K562 (cell line): ENCODE data around the gene NR2C2AP. TPM values are rescaled to one million over a fixed set of nuclear protein-coding genes. Genes with fewer than 3 reads are reported as not detected.

ENCODE experiments used
- CBX8 ChIP-seq: fragments of 200-600 bp; sonication (generic); IDR thresholded peaks from 2 replicates; pipeline ENCODE4 v1.6.1; 2012; ENCODE audit warnings: borderline replicate concordance, mixed run types, low read depth, mild to moderate bottlenecking, moderate library complexity, mixed read lengths, low read length, control low read depth, inconsistent platforms; ENCODE audit not compliant: poor library complexity, severe bottlenecking; ENCODE audit errors: extremely low read depth
- FOXM1 ChIP-seq, 2 experiments: fragments of 450-650 bp in 1 of 2; sonication (generic) in 1 of 2; formaldehyde crosslinking in 1 of 2; IDR thresholded peaks; 2 replicates each; pipeline versions ENCODE4 v1.6.1 to v1.9.0; 2017 to 2022; ENCODE audit warnings: low read depth in 2 of 2, mild to moderate bottlenecking in 2 of 2, missing genetic modification reagents in 1 of 2, moderate library complexity in 1 of 2
- PHF20 ChIP-seq: fragments of 450-650 bp; IDR thresholded peaks from 2 replicates; pipeline ENCODE4 v1.6.1; 2018; ENCODE audit not compliant: partially characterized antibody
- PHTF2 ChIP-seq: fragments of 250-450 bp; sonication (Bioruptor Pico); IDR thresholded peaks from 2 replicates; pipeline ENCODE4 v1.5.0; 2021; ENCODE audit warnings: mild to moderate bottlenecking
- ZNF174 ChIP-seq: fragments of 250-450 bp; sonication (Bioruptor Pico); IDR thresholded peaks from 2 replicates; pipeline ENCODE4 v1.4.0; 2020; ENCODE audit warnings: mild to moderate bottlenecking
- ZNF583 ChIP-seq: fragments of 250-450 bp; sonication (Bioruptor Pico); IDR thresholded peaks from 2 replicates; pipeline ENCODE4 v1.4.0; 2020
- polyA plus RNA-seq, 8 experiments: library from polyadenylated mRNA; depleted of rRNA in 4 of 8; stranded (reverse) in 5 of 8; unstranded in 3 of 8; fragments of >200 nt; fragmentation: Nextera tagmentation in 2 of 8; fragmentation: Illumina TruSeq in 1 of 8; extraction: Ambion mirVana in 2 of 8; extraction: Trizol in 1 of 8; gene quantifications; 2 replicates each; pipeline versions ENCODE4 v1.2.1 to v1.2.3, GENCODE V29; 2011 to 2014; ENCODE audit warnings: inconsistent platforms in 1 of 8, missing spikeins in 1 of 8
- total RNA-seq, 7 experiments: library from RNA; depleted of rRNA in 6 of 7; stranded (reverse); fragments of >200 nt in 6 of 7; fragmentation: Illumina TruSeq in 2 of 7; extraction: Trizol in 2 of 7; gene quantifications; 2 replicates each; pipeline versions ENCODE4 v1.2.1 to v1.2.3, GENCODE V29; 2011 to 2021; ENCODE audit warnings: low replicate concordance in 1 of 7
- TF ChIP-seq, protein P1 (sequence below), 2 experiments: fragments of 200-800 bp in 1 of 2; sonication (Bioruptor generic) in 1 of 2; sonication (generic) in 1 of 2; formaldehyde crosslinking in 1 of 2; IDR thresholded peaks in 1 of 2; conservative IDR thresholded peaks in 1 of 2; 2 replicates each; pipeline versions ENCODE4 v1.5.0 to v1.6.1; 2016 to 2020; ENCODE audit warnings: missing compliant biosample characterization in 1 of 2, missing genetic modification characterization in 1 of 2, missing genetic modification reagents in 1 of 2
- TF ChIP-seq, protein P2 (sequence below): sonication (generic); formaldehyde crosslinking; IDR thresholded peaks from 2 replicates; pipeline ENCODE4 v1.4.0; 2020; ENCODE audit warnings: mild to moderate bottlenecking, missing genetic modification reagents
- TF ChIP-seq, protein P3 (sequence below): fragments of 450-650 bp; formaldehyde crosslinking; IDR thresholded peaks from 2 replicates; pipeline ENCODE4 v1.4.0; 2020; ENCODE audit warnings: mild to moderate bottlenecking, mixed read lengths
- TF ChIP-seq, protein P4 (sequence below): fragments of 450-650 bp; IDR thresholded peaks from 2 replicates; pipeline ENCODE4 v1.7.1; 2018; ENCODE audit warnings: mild to moderate bottlenecking, low read depth; ENCODE audit not compliant: partially characterized antibody
- TF ChIP-seq, protein P5 (sequence below): sonication (generic); formaldehyde crosslinking; IDR thresholded peaks from 2 replicates; pipeline ENCODE4 v1.8.0; 2022; ENCODE audit warnings: missing genetic modification reagents, mild to moderate bottlenecking, borderline replicate concordance

Gene NR2C2AP
- total and polyA plus RNA-seq, 9 of the 15 experiments (the other 6 are each of a cell fraction or from before 2014, with no cell fraction given), result 23.7 to 77.4 (median 32.4) TPM

DNA sequence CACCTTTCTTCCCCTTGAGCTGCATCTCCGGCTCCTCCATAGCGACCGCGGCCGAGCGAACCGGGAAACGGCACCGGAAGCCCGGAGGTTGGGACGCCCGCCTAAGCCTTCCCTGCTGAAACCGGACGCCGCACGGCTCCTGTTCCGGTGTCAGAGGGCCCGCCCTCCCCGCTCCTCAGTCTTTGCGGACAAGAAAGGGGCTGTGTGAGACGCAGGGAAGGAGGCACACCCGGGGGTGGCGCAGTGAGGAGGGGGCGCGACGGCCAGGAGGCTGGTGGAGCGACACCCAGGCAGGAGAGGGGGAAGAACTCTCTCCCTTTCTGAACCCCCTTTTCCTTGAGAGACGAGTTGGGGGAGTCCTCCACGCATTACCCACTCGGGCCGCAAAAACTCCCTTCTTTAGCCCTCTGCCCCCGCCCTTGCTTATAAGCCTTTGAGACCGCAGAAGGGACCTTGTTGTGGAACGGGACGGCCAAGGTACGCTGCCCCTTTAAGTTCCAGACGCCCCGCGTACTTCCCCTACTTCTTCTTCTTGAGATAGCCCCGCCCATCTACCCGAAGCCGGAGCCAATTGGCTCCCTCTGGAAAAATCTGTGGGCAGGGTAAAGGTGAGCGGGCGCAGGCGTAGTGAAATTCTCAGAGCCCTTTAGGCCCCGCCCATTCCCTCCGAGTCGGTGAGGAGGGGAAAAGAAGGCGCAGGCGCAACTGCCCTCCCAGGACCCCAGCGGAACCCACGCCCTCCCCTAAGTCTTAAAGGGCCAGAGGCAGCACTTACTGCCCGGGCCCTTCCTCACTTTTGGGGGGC lies 10.9 kb downstream of the NR2C2AP start, which contains the start of the genes BORCS8 and RFXANK (continued):
- TF ChIP-seq, protein P1, sequence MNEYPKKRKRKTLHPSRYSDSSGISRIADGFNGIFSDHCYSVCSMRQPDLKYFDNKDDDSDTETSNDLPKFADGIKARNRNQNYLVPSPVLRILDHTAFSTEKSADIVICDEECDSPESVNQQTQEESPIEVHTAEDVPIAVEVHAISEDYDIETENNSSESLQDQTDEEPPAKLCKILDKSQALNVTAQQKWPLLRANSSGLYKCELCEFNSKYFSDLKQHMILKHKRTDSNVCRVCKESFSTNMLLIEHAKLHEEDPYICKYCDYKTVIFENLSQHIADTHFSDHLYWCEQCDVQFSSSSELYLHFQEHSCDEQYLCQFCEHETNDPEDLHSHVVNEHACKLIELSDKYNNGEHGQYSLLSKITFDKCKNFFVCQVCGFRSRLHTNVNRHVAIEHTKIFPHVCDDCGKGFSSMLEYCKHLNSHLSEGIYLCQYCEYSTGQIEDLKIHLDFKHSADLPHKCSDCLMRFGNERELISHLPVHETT (CRISPR knock-in tag; conservative IDR thresholded peaks at IDR 0.05 in 1 of 2, IDR thresholded peaks at IDR 0.05 in 1 of 2), result peak in 1 of 2 experiments; percentile 94; a peak in 2 of 4 replicates
- TF ChIP-seq PHTF2 (no peak), ZNF174 (CRISPR knock-in tag) (no peak), PHF20 (peak; percentile 93), ZNF583 (CRISPR knock-in tag) (peak; percentile 69; the same call in 1 of the 2 replicates), CBX8 (no peak), FOXM1 (IDR thresholded peaks at IDR 0.05; ENCODE audit: low read depth) (peak; percentile 58), FOXM1 (CRISPR knock-in tag; IDR thresholded peaks at IDR 0.05; ENCODE audit: low read depth) (no peak)
- TF ChIP-seq, protein P2, sequence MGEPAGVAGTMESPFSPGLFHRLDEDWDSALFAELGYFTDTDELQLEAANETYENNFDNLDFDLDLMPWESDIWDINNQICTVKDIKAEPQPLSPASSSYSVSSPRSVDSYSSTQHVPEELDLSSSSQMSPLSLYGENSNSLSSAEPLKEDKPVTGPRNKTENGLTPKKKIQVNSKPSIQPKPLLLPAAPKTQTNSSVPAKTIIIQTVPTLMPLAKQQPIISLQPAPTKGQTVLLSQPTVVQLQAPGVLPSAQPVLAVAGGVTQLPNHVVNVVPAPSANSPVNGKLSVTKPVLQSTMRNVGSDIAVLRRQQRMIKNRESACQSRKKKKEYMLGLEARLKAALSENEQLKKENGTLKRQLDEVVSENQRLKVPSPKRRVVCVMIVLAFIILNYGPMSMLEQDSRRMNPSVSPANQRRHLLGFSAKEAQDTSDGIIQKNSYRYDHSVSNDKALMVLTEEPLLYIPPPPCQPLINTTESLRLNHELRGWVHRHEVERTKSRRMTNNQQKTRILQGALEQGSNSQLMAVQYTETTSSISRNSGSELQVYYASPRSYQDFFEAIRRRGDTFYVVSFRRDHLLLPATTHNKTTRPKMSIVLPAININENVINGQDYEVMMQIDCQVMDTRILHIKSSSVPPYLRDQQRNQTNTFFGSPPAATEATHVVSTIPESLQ (CRISPR knock-in tag), result no peak
- TF ChIP-seq, protein P3, sequence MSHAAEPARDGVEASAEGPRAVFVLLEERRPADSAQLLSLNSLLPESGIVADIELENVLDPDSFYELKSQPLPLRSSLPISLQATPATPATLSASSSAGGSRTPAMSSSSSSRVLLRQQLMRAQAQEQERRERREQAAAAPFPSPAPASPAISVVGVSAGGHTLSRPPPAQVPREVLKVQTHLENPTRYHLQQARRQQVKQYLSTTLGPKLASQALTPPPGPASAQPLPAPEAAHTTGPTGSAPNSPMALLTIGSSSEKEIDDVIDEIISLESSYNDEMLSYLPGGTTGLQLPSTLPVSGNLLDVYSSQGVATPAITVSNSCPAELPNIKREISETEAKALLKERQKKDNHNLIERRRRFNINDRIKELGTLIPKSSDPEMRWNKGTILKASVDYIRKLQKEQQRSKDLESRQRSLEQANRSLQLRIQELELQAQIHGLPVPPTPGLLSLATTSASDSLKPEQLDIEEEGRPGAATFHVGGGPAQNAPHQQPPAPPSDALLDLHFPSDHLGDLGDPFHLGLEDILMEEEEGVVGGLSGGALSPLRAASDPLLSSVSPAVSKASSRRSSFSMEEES (CRISPR knock-in tag), result no peak
- TF ChIP-seq, protein P4, sequence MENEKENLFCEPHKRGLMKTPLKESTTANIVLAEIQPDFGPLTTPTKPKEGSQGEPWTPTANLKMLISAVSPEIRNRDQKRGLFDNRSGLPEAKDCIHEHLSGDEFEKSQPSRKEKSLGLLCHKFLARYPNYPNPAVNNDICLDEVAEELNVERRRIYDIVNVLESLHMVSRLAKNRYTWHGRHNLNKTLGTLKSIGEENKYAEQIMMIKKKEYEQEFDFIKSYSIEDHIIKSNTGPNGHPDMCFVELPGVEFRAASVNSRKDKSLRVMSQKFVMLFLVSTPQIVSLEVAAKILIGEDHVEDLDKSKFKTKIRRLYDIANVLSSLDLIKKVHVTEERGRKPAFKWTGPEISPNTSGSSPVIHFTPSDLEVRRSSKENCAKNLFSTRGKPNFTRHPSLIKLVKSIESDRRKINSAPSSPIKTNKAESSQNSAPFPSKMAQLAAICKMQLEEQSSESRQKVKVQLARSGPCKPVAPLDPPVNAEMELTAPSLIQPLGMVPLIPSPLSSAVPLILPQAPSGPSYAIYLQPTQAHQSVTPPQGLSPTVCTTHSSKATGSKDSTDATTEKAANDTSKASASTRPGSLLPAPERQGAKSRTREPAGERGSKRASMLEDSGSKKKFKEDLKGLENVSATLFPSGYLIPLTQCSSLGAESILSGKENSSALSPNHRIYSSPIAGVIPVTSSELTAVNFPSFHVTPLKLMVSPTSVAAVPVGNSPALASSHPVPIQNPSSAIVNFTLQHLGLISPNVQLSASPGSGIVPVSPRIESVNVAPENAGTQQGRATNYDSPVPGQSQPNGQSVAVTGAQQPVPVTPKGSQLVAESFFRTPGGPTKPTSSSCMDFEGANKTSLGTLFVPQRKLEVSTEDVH, result peak; percentile 91
- TF ChIP-seq, protein P5, sequence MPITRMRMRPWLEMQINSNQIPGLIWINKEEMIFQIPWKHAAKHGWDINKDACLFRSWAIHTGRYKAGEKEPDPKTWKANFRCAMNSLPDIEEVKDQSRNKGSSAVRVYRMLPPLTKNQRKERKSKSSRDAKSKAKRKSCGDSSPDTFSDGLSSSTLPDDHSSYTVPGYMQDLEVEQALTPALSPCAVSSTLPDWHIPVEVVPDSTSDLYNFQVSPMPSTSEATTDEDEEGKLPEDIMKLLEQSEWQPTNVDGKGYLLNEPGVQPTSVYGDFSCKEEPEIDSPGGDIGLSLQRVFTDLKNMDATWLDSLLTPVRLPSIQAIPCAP (CRISPR knock-in tag), result no peak
